Hepatocyte (in vitro differentiated cells): ENCODE data around the gene OR10C1. TPM values are rescaled to one million over a fixed set of nuclear protein-coding genes. Genes with fewer than 3 reads are reported as not detected.

Experiments
- DNase-seq: peaks from one replicate; pipeline ENCODE4 v3.0.0-alpha.2; 2016; ENCODE audit warnings: low spot score
- H2AFZ ChIP-seq: fragments of 200-600 bp; sonication (generic); 2 replicates; pipeline ENCODE4 v1.6.0; 2016; ENCODE audit warnings: antibody characterized with exemption, mild to moderate bottlenecking
- H3K27ac ChIP-seq: fragments of 200-600 bp; sonication (generic); 2 replicates; pipeline ENCODE4 v1.5.1; 2016; ENCODE audit warnings: mild to moderate bottlenecking
- H3K27me3 ChIP-seq: fragments of 200-600 bp; sonication (generic); 2 replicates; pipeline ENCODE4 v1.6.1; 2016
- H3K36me3 ChIP-seq: fragments of 200-600 bp; sonication (generic); replicated peaks from 2 replicates; pipeline ENCODE4 v1.5.1; 2016; ENCODE audit warnings: low read depth; ENCODE audit not compliant: insufficient read depth
- H3K4me1 ChIP-seq: fragments of 200-600 bp; sonication (generic); 2 replicates; pipeline ENCODE4 v1.5.1; 2016; ENCODE audit warnings: mild to moderate bottlenecking, moderate library complexity; ENCODE audit not compliant: insufficient read depth
- H3K4me2 ChIP-seq: fragments of 200-600 bp; sonication (generic); 2 replicates; pipeline ENCODE4 v1.6.0; 2016
- H3K4me3 ChIP-seq: fragments of 200-600 bp; sonication (generic); 2 replicates; pipeline ENCODE4 v1.5.1; 2016; ENCODE audit warnings: mild to moderate bottlenecking
- H3K79me2 ChIP-seq: fragments of 200-600 bp; sonication (generic); 2 replicates; pipeline ENCODE4 v1.6.0; 2017; ENCODE audit warnings: mild to moderate bottlenecking
- H3K9me2 ChIP-seq: fragments of 200-600 bp; sonication (generic); replicated peaks from 2 replicates; pipeline ENCODE4 v1.6.0; 2017; ENCODE audit warnings: mild to moderate bottlenecking; ENCODE audit not compliant: insufficient read depth
- H3K9me3 ChIP-seq: fragments of 200-600 bp; sonication (generic); 2 replicates; pipeline ENCODE4 v1.5.1; 2016; ENCODE audit warnings: low read depth, mild to moderate bottlenecking
- H4K20me1 ChIP-seq: fragments of 200-600 bp; sonication (generic); 2 replicates; pipeline ENCODE4 v1.6.0; 2016; ENCODE audit warnings: mild to moderate bottlenecking; ENCODE audit not compliant: insufficient read depth, poor library complexity, severe bottlenecking
- EZH2 ChIP-seq: fragments of 200-600 bp; sonication (generic); IDR thresholded peaks from 2 replicates; pipeline ENCODE4 v1.6.1; 2016; ENCODE audit warnings: antibody characterized with exemption, mild to moderate bottlenecking, borderline replicate concordance
- EZH2phosphoT487 ChIP-seq: fragments of 200-600 bp; sonication (generic); IDR thresholded peaks from one replicate; pipeline ENCODE4 v1.6.1; 2018; ENCODE audit warnings: antibody characterized with exemption, mild to moderate bottlenecking, low read depth, moderate library complexity; ENCODE audit not compliant: unreplicated experiment, severe bottlenecking
- WGBS: methylation state at CpG from one replicate; pipeline ENCODE4 v1.1.6; 2016; ENCODE audit warnings: low lambda C conversion rate; ENCODE audit errors: missing lambda C conversion rate; 5-methylcytosine and 5-hydroxymethylcytosine counted together
- polyA plus RNA-seq: library from polyadenylated mRNA; unstranded; fragments of >200 nt; fragmentation: Nextera tagmentation; extraction: Ambion mirVana; gene quantifications from 2 replicates; pipeline ENCODE4 v1.2.1, GENCODE V29; 2016
- total RNA-seq: library from RNA; depleted of rRNA; stranded (reverse); fragments of >200 nt; gene quantifications from 2 replicates; pipeline ENCODE4 v1.2.3, GENCODE V29; 2014
- TF ChIP-seq, protein P1 (sequence below): fragments of 200-600 bp; sonication (generic); IDR thresholded peaks from 2 replicates; pipeline ENCODE4 v1.5.1; 2016; ENCODE audit warnings: antibody characterized with exemption, mild to moderate bottlenecking; ENCODE audit not compliant: poor library complexity

OR10C1 gene
- total and polyA plus RNA-seq, 2 experiments from 2014 or later, result not detected

DNA sequence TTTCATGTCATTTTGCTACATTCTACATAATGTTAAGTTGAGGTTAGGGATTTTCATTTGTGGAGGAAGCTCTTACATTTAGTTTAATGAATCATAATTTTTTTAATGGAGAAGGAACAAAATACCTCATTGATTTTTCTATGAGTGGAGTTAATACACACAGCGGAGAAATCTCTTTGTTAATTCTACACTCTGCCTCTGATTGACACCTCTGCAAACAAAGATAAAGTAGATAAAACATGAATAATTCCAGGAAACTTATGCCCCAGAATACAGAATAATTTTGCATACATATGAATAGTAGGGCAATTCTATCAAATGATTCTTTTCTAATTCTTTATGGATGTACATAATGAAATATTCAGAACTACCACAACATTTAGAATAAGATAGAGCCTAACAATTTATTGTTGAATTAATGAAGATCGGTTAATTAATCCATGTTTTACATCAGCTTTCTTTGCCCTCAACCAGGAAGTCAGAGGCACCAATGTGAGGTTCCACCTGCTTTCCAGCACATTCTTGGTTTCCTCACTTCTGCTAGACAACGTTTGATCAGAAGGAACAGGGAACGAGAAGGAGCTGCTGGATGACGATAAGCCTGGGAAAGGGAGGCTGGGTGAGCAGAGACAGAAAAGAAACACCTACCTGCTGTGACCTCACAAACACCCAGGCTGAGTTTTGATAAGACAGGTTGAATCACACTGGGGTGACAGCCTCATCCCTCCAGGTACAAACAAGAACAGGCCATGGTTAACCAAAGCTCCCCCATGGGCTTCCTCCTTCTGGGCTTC, 22.1 kb downstream of the OR10C1 start:
- Histone ChIP-seq H3K27ac (no peak overlapping the region), H3K4me1 (no peaks in the 10 kb centered on the region), H3K4me2 (no peak overlapping the region), H3K9me2 (no peaks in the 10 kb centered on the region), H3K9me3 (no peaks in the 10 kb centered on the region), H3K36me3 (no peaks in the 10 kb centered on the region), H3K27me3 (peaks cover 3% of the 10 kb centered on the region), H2AFZ (no peak overlapping the region), H4K20me1 (no peaks in the 10 kb centered on the region), H3K4me3 (no peak overlapping the region), H3K79me2 (no peaks in the 10 kb centered on the region)
- 73% methylated on average over 5 of the region's 5 CpGs for WGBS
- TF ChIP-seq, protein P1, sequence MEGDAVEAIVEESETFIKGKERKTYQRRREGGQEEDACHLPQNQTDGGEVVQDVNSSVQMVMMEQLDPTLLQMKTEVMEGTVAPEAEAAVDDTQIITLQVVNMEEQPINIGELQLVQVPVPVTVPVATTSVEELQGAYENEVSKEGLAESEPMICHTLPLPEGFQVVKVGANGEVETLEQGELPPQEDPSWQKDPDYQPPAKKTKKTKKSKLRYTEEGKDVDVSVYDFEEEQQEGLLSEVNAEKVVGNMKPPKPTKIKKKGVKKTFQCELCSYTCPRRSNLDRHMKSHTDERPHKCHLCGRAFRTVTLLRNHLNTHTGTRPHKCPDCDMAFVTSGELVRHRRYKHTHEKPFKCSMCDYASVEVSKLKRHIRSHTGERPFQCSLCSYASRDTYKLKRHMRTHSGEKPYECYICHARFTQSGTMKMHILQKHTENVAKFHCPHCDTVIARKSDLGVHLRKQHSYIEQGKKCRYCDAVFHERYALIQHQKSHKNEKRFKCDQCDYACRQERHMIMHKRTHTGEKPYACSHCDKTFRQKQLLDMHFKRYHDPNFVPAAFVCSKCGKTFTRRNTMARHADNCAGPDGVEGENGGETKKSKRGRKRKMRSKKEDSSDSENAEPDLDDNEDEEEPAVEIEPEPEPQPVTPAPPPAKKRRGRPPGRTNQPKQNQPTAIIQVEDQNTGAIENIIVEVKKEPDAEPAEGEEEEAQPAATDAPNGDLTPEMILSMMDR, result no peak
- no peak for TF ChIP-seq EZH2phosphoT487
- no peak for TF ChIP-seq EZH2
- no peak for DNase-seq

DNA sequence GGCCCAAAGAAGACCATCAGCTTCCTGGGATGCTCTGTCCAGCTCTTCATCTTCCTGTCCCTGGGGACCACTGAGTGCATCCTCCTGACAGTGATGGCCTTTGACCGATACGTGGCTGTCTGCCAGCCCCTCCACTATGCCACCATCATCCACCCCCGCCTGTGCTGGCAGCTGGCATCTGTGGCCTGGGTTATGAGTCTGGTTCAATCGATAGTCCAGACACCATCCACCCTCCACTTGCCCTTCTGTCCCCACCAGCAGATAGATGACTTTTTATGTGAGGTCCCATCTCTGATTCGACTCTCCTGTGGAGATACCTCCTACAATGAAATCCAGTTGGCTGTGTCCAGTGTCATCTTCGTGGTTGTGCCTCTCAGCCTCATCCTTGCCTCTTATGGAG, 22.9 kb downstream of the OR10C1 start:
- TF ChIP-seq, protein P1, result no peak
- TF ChIP-seq EZH2phosphoT487 (no peak), EZH2 (no peak)
- no peaks in the 10 kb centered on the region for H3K79me2 ChIP-seq
- no peaks in the 10 kb centered on the region for H3K9me3 ChIP-seq
- no peak for DNase-seq
- H3K36me3 ChIP-seq, result no peaks in the 10 kb centered on the region
- H3K4me3 ChIP-seq, result no peak overlapping the region
- no peak overlapping the region for H3K4me2 ChIP-seq
- H4K20me1 ChIP-seq, result no peaks in the 10 kb centered on the region
- WGBS, result 89% methylated on average over 6 of the region's 6 CpGs
- H3K4me1 ChIP-seq, result no peaks in the 10 kb centered on the region
- H3K9me2 ChIP-seq, result no peaks in the 10 kb centered on the region
- H3K27ac ChIP-seq, result no peak overlapping the region
- H3K27me3 ChIP-seq, result peaks cover 3% of the 10 kb centered on the region
- H2AFZ ChIP-seq, result no peak overlapping the region

DNA sequence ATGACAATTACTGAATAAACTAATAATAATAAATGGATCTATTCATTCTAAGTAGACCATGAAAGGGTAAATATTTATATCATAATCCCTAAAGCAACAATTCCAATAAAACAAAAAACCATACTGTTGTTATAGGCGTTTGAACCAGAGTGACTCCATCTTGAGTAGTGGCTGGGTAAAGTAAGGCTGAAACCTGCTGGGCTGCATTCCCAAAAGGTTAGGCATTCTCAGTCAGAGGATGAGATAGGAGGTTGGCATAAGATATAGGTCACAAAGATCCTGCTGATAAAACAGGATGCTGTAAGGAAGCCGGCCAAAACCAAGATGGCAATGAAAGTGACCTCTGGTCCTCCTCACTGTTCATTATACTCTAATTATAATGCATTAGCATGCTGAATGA, 26.2 kb downstream of the OR10C1 start:
- WGBS, result 76% methylated on average over 2 of the region's 2 CpGs
- no peak overlapping the region for H3K27ac ChIP-seq
- no peak overlapping the region for H3K4me2 ChIP-seq
- TF ChIP-seq, protein P1, result no peak
- H3K9me2 ChIP-seq, result no peaks in the 10 kb centered on the region
- H3K27me3 ChIP-seq, result no peaks in the 10 kb centered on the region
- no peak for DNase-seq
- H3K79me2 ChIP-seq, result no peaks in the 10 kb centered on the region
- no peaks in the 10 kb centered on the region for H3K9me3 ChIP-seq
- H3K4me1 ChIP-seq, result no peaks in the 10 kb centered on the region
- no peak overlapping the region for H2AFZ ChIP-seq
- no peaks in the 10 kb centered on the region for H4K20me1 ChIP-seq
- H3K36me3 ChIP-seq, result no peaks in the 10 kb centered on the region
- no peak overlapping the region for H3K4me3 ChIP-seq
